AG09319 (cell line): ENCODE results near the gene PLPPR3.

Experiments used
- DNase-seq: peaks from one replicate; pipeline ENCODE4 v3.0.0-alpha.2; 2010; ENCODE audit warnings: low read depth; ENCODE audit errors: extremely low read depth
- TF ChIP-seq, protein P1 (sequence below): IDR thresholded peaks from 2 replicates; pipeline ENCODE4 v1.5.1; 2011; ENCODE audit warnings: low read depth, mild to moderate bottlenecking, inconsistent platforms, low read length, moderate library complexity

PLPPR3 gene

DNA sequence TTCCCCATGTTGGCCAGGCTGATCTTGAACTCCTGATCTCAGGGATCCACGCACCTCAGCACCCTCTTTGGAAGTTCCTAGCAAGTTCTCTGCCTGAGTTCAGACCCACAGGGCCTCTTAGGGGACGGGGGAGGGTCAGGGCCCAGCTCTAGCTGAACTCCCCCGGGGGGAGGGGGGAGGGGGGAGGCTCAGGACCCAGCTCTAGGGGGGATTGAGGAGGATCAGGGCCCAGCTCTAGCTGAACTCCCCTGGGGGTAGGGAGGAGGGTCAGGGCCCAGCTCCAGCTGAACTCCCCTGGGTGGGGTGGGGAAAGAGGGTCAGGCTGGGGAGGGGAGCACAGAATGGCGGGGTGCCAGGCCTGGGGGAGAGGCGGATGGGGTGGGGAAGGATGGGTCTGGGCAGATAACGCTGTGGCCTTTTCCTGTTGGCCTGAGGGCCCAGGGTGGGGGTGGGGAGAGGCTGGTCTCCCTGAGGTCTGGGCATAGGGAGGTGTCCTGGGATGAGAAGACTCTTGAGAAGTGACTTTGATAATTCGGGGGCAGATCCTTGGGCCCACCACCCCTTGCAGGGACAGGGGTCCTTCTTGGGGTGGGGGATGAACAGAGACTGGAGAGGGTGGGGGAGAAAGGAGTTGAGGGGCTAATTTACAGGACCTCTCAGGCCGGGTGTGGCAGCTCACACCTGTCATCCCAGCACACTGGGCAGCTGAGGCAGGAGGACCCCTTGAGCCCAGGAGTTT is 30.0 kb downstream of the PLPPR3 start:
- TF ChIP-seq, protein P1, sequence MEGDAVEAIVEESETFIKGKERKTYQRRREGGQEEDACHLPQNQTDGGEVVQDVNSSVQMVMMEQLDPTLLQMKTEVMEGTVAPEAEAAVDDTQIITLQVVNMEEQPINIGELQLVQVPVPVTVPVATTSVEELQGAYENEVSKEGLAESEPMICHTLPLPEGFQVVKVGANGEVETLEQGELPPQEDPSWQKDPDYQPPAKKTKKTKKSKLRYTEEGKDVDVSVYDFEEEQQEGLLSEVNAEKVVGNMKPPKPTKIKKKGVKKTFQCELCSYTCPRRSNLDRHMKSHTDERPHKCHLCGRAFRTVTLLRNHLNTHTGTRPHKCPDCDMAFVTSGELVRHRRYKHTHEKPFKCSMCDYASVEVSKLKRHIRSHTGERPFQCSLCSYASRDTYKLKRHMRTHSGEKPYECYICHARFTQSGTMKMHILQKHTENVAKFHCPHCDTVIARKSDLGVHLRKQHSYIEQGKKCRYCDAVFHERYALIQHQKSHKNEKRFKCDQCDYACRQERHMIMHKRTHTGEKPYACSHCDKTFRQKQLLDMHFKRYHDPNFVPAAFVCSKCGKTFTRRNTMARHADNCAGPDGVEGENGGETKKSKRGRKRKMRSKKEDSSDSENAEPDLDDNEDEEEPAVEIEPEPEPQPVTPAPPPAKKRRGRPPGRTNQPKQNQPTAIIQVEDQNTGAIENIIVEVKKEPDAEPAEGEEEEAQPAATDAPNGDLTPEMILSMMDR, result no peak
- no peak for DNase-seq

DNA sequence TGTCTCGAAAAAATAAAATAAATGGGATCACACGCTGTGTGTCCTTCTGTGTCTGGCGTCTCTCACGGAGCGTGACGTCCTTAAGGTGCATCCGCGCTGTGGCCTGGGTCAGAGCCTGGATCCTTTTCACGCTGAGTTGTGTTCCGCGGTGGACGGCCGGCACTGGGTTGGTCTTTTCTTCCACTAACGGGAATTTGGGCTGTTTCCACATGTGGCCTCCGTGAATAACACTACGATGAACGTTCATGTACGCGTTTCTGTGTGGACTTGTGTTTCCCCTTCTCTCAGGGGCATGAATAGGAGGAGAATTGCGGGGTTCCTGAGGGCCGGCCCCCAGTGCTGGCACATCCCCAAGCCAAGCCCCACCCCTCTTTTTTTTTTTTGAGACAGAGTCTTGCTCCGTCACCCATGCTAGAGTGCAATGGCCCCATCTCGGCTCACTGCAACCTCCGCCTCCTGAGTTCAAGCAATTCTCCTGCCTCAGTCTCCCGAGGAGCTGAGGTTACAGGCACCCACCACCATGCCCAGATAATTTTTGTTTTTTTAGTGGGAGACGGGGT is 30.7 kb downstream of the PLPPR3 start:
- no peak for DNase-seq
- TF ChIP-seq, protein P1, result no peak

DNA sequence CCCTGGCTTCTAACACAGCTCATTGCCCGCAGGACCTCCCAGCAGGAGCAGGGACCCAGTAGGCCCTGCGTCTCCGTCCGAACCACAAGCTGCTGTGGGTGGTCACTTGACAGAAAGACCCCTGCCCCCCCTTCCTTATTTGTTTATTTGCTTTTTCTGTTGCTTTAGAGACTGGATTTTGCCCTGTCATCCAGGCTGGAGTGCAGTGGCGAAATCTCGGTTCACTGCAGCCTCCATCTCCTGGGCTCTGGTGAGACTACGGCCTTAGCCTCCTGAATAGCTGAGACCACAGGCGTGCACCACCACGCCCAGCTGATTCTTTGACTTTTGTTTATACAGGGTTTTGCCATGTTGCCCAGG is 32.1 kb downstream of the PLPPR3 start:
- TF ChIP-seq, protein P1, result no peak
- no peak for DNase-seq

DNA sequence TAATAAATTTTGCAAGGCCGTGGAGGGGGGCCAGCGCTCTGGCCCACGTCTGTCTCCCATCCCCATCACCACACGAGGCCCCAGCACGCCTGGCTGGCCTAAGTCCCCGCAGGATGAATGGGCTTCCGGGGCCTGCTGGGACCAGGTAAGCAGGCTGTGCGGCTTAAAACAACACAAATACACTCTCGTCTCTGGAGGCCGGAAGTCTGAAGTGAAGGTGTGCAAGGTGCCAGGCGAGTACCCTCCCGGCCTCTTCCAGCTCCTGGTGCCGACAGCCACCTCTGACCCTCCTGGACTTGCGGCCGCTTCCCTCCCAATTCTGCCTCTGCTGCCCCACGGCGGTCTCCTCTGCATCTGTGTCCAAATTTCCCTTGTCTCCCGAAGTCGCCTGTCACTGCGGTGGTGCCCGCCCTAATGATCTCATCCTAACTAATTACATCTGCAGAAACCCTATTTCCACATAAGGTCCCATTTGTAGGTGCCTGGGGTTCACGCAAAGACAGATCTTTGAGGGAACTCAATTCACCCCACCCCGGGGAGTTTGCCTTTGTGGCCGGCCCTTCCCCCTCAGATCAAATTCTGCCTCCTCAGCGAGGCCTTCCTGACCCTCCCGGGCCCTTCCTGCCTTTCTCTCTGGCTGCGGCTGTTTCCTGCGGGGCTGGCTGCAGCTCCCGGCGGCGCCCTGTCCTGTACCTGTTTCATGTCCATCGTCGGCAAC is 32.6 kb downstream of the PLPPR3 start:
- no peak for DNase-seq
- TF ChIP-seq, protein P1, result no peak

DNA sequence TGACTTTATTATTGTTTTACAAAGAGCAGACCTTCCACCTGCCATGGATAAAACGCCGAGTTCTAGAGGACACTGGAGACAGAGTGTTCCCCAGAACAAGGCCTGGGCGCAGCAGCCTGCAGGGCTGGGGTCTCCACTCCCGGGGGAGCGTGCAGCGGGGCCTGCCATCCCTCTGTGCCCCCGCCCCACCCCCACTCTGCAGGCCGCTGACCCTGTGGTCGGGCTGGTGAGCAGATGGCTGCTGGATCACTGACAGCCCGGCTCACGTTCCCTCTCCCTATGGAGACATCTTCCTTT is 33.1 kb downstream of the PLPPR3 start:
- DNase-seq, result no peak
- TF ChIP-seq, protein P1, result no peak

DNA sequence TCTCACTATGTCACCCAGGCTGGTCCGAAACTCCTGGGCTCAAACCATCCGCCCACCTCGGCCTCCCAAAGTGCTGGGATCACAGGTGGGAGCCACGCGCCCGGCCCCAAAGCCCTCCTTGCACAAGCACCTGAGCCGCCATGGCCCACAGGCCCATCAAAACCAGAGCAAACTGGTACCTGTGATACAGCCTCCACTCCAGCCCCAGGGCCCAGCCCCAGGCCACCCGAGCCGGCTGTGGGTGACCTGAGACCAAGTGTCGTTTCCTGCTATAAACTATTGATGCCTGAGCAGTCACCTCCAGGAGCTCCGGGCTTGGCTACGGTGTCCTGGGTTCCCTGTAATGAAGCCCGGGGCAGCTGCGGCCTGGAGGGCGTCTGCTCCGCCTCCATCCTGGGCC is 34.2 kb downstream of the PLPPR3 start:
- no peak for DNase-seq
- TF ChIP-seq, protein P1, result no peak

DNA sequence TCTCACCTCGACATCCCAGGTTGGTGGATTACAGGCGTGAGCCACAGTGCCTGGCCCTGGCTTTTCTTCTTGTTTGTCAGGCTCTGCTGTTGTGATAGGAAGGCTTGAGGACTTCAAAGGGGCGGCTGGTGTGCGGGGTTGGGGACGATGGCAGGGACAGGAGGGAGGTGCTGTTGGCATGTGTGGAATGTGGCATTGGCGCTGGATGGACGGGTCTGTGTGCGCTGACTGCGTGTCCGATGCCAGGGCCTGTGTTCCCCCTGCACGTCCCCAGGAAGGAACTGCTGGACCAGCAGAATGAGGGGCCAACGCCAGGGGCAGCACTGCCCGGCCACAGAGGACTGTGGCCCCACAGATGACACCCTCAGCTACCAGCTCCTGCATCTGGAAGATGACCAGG is 37.2 kb downstream of the PLPPR3 start:
- TF ChIP-seq, protein P1, result no peak
- no peak for DNase-seq
